ENCODE data around the gene PLXNA2. TPM values are rescaled to one million over a fixed set of nuclear protein-coding genes. Genes with fewer than 3 reads are reported as not detected.

PLXNA2 gene
- total RNA-seq, 1 experiment from 2014 or later = 10.2 TPM

- peaks cover 68% of the 10 kb centered on the region for H3K79me2 ChIP-seq (ENCODE audit: low read depth)
- H3K27ac ChIP-seq = no peak overlapping the region
- H2AFZ ChIP-seq = no peak overlapping the region
- H3K9me3 ChIP-seq (ENCODE audit: insufficient read depth, low read depth) = no peaks in the 10 kb centered on the region
- no TSS peak for BruUV-seq (replicated peaks)
- ChIA-PET POLR2A (ENCODE audit: unreplicated experiment) (no interaction called here), CTCF (interaction anchor here (0.6 kb wide), 1 partner anchor 70 kb away, joined by 3 read pairs; no protein-coding TSS in a partner anchor)
- H3K27me3 ChIP-seq (ENCODE audit: insufficient read depth, low read depth) = no peaks in the 10 kb centered on the region
- TF ChIP-seq EZH2 (IDR thresholded peaks at IDR 0.05; ENCODE audit: low read depth) = no peak
- TF ChIP-seq, protein P1, sequence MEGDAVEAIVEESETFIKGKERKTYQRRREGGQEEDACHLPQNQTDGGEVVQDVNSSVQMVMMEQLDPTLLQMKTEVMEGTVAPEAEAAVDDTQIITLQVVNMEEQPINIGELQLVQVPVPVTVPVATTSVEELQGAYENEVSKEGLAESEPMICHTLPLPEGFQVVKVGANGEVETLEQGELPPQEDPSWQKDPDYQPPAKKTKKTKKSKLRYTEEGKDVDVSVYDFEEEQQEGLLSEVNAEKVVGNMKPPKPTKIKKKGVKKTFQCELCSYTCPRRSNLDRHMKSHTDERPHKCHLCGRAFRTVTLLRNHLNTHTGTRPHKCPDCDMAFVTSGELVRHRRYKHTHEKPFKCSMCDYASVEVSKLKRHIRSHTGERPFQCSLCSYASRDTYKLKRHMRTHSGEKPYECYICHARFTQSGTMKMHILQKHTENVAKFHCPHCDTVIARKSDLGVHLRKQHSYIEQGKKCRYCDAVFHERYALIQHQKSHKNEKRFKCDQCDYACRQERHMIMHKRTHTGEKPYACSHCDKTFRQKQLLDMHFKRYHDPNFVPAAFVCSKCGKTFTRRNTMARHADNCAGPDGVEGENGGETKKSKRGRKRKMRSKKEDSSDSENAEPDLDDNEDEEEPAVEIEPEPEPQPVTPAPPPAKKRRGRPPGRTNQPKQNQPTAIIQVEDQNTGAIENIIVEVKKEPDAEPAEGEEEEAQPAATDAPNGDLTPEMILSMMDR (conservative IDR thresholded peaks at IDR 0.05) = no peak
- no peak overlapping the region for H3K4me3 ChIP-seq
- H3F3A ChIP-seq (ENCODE audit: insufficient read depth, low read depth) = peaks cover 18% of the 10 kb centered on the region; the same call in 1 of the 2 replicates
- no peak overlapping the region for H3K4me2 ChIP-seq
- H3K9me2 ChIP-seq (ENCODE audit: insufficient read depth) = no peaks in the 10 kb centered on the region
- intact Hi-C loops (cut with micrococcal nuclease; ENCODE audit: unreplicated experiment) = no loop called here
- no peaks in the 10 kb centered on the region for H3K36me3 ChIP-seq (ENCODE audit: low read depth)
- peaks cover 46% of the 10 kb centered on the region for H3K4me1 ChIP-seq (replicated peaks; ENCODE audit: insufficient read depth)
- DNase-seq = no peak
- H4K20me1 ChIP-seq (ENCODE audit: insufficient read depth) = no peaks in the 10 kb centered on the region
Observed at GRCh38 chr1:208228026-208228425, 16.2 kb downstream of the PLXNA2 start.

GRCh38 chr1:208227366-208227765 is 16.8 kb downstream of the PLXNA2 start:
- H3K4me1 ChIP-seq (replicated peaks; ENCODE audit: insufficient read depth) = peaks cover 47% of the 10 kb centered on the region
- H3K4me2 ChIP-seq = no peak overlapping the region
- H3K27me3 ChIP-seq (ENCODE audit: insufficient read depth, low read depth) = no peaks in the 10 kb centered on the region
- TF ChIP-seq EZH2 (IDR thresholded peaks at IDR 0.05; ENCODE audit: low read depth) = no peak
- TF ChIP-seq, protein P1 (conservative IDR thresholded peaks at IDR 0.05) = no peak
- BruUV-seq (replicated peaks) = no TSS peak
- H3K79me2 ChIP-seq (ENCODE audit: low read depth) = peaks cover 72% of the 10 kb centered on the region
- ChIA-PET CTCF (interaction anchor here (0.6 kb wide), 1 partner anchor 70 kb away, joined by 3 read pairs; no protein-coding TSS in a partner anchor), POLR2A (ENCODE audit: unreplicated experiment) (no interaction called here)
- no peak overlapping the region for H3K4me3 ChIP-seq
- H3K9me3 ChIP-seq (ENCODE audit: insufficient read depth, low read depth) = no peaks in the 10 kb centered on the region
- H3K36me3 ChIP-seq (ENCODE audit: low read depth) = no peaks in the 10 kb centered on the region
- H2AFZ ChIP-seq = no peak overlapping the region
- intact Hi-C loops (cut with micrococcal nuclease; ENCODE audit: unreplicated experiment) = no loop called here
- H3K27ac ChIP-seq = no peak overlapping the region
- peaks cover 16% of the 10 kb centered on the region for H3F3A ChIP-seq (ENCODE audit: insufficient read depth, low read depth)
- no peak for DNase-seq
- no peaks in the 10 kb centered on the region for H4K20me1 ChIP-seq (ENCODE audit: insufficient read depth)
- H3K9me2 ChIP-seq (ENCODE audit: insufficient read depth) = no peaks in the 10 kb centered on the region

GRCh38 chr1:208225954-208226937 is 17.9 kb downstream of the PLXNA2 start:
- Histone ChIP-seq H3K79me2 (ENCODE audit: low read depth) (peaks cover 82% of the 10 kb centered on the region), H4K20me1 (ENCODE audit: insufficient read depth) (no peaks in the 10 kb centered on the region), H3K36me3 (ENCODE audit: low read depth) (no peaks in the 10 kb centered on the region), H3F3A (ENCODE audit: insufficient read depth, low read depth) (peaks cover 16% of the 10 kb centered on the region), H2AFZ (no peak overlapping the region), H3K4me3 (no peak overlapping the region), H3K4me2 (no peak overlapping the region), H3K27ac (no peak overlapping the region), H3K9me3 (ENCODE audit: insufficient read depth, low read depth) (no peaks in the 10 kb centered on the region), H3K27me3 (ENCODE audit: insufficient read depth, low read depth) (no peaks in the 10 kb centered on the region), H3K9me2 (ENCODE audit: insufficient read depth) (no peaks in the 10 kb centered on the region), H3K4me1 (replicated peaks; ENCODE audit: insufficient read depth) (peaks cover 47% of the 10 kb centered on the region)
- CTCF ChIA-PET = no interaction called here
- no peak for TF ChIP-seq EZH2 (IDR thresholded peaks at IDR 0.05; ENCODE audit: low read depth)
- TF ChIP-seq, protein P1 (conservative IDR thresholded peaks at IDR 0.05) = no peak
- no TSS peak for BruUV-seq (replicated peaks)
- POLR2A ChIA-PET (ENCODE audit: unreplicated experiment) = no interaction called here
- DNase-seq = no peak
- intact Hi-C loops (cut with micrococcal nuclease; ENCODE audit: unreplicated experiment) = no loop called here

Data from PC-9 (cell line).